GM12864 (cell line): Measurements from ENCODE around the gene RER1.

Experiments used
- DNase-seq: peaks from one replicate; pipeline ENCODE4 v3.0.0-alpha.2; 2011; ENCODE audit warnings: low read depth
- H3K4me3 ChIP-seq: 2 replicates; pipeline ENCODE4 v1.5.1; 2011; ENCODE audit warnings: mild to moderate bottlenecking, low read depth, low read length, control low read depth
- TF ChIP-seq, protein P1 (sequence below): IDR thresholded peaks from 2 replicates; pipeline ENCODE4 v1.5.1; 2011; ENCODE audit warnings: low read depth, mild to moderate bottlenecking, moderate library complexity, low read length, control low read depth, inconsistent platforms; ENCODE audit errors: missing control alignments

RER1 gene

DNA sequence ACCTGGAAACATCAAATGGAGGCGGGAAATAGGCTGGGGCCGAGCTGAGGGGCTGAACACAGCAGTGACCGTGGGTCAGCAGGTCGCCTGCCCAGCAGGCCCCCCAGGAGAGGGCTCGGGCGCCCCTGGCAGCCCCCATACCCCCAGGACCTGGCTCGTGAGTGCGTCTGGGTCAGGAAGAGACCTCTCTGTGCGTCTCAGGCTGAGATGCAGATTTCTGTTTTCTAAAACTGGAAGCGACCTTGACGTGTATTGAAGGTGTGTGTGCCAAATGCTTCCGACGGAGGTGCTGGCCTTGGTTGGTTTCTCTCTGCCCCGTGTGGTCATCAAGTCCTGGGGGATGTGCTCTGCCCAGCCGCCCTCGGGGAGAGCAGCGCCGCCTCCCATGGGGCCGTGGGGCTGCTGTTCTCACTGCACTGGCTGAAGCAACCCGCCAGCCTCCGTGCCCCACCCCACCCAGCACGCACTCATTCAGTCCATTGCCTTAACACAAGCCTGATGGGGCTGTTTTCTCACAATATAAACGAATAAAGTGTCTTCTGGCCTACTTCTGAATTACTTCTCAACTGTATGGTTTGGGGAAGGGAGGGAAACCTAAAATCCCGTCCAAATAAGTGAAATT, 13.4 kb downstream of the RER1 start:
- H3K4me3 ChIP-seq, result no peak overlapping the region
- DNase-seq, result no peak
- TF ChIP-seq, protein P1, sequence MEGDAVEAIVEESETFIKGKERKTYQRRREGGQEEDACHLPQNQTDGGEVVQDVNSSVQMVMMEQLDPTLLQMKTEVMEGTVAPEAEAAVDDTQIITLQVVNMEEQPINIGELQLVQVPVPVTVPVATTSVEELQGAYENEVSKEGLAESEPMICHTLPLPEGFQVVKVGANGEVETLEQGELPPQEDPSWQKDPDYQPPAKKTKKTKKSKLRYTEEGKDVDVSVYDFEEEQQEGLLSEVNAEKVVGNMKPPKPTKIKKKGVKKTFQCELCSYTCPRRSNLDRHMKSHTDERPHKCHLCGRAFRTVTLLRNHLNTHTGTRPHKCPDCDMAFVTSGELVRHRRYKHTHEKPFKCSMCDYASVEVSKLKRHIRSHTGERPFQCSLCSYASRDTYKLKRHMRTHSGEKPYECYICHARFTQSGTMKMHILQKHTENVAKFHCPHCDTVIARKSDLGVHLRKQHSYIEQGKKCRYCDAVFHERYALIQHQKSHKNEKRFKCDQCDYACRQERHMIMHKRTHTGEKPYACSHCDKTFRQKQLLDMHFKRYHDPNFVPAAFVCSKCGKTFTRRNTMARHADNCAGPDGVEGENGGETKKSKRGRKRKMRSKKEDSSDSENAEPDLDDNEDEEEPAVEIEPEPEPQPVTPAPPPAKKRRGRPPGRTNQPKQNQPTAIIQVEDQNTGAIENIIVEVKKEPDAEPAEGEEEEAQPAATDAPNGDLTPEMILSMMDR, result no peak

DNA sequence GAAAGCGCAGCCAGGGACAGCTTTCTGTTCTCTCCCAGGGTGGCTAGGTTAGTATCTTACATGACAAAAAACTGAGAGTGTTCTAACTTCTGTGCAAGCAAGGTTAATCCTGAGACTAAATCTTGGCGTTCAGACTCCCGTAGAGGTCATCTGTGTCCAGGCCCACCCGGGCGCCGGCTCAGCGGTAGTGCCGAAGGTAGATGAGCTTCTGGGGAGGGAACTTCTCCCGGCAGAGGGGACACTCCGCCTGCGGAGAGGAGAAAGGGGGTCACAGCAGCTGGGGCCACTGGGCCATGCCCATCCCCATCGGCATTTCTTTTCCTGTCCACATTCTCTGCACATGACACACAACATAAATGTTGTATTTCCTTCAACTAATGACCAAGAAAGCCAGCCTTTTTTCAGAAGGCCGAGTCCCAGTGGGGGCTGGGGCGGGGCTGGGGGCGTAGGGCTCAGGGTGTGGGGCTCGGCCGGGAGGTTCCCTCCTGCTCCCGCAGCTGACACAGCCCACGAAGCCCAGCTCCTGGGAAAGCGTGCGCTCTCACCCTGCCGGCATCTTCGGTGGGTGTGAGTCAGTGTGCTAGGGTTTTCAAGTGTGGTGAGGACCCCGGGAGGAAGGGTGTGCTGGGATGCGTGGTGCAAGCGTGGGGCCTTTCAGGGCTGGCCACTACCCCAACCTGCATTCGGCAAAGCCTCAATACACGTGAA, 14.1 kb downstream of the RER1 start:
- no peak for DNase-seq
- no peak overlapping the region for H3K4me3 ChIP-seq
- TF ChIP-seq, protein P1, result no peak

- no peak overlapping the region for H3K4me3 ChIP-seq
Observed at GRCh38 chr1:2406451-2407041, 14.9 kb downstream of the RER1 start.

GRCh38 chr1:2407166-2407990, 15.7 kb downstream of the RER1 start:
- DNase-seq, result no peak
- no peak overlapping the region for H3K4me3 ChIP-seq
- TF ChIP-seq, protein P1, result no peak

More at GRCh38 chr1:2406451-2407041, 14.9 kb downstream of the RER1 start:
- TF ChIP-seq, protein P1, result no peak
- no peak for DNase-seq

- DNase-seq, result no peak
- no peak overlapping the region for H3K4me3 ChIP-seq
- TF ChIP-seq, protein P1, result no peak
Observed at GRCh38 chr1:2407991-2408275, 16.3 kb downstream of the RER1 start.

DNA sequence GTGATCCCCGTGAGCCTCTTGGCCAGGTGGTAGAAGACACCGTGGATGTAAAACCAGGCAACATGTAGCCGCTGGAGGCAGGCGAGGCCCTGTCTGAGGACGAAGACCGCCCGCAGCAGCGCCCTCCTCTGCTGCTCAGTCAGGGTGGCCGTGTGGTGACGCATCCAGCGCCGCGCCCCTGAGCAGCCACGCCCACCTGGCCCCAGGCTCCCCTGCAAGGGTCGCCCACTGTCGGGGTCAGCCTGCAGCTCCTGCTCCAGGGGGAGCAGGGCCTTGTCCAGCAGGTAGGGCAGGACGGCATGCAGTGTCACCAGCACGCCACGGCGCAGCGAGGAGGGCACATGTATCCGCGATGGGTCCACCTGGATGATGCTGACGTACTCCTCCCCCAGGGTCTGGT, 16.8 kb downstream of the RER1 start:
- no peak for DNase-seq
- TF ChIP-seq, protein P1, result no peak

More for the DNA sequence above, 16.8 kb downstream of the RER1 start:
- no peak overlapping the region for H3K4me3 ChIP-seq
